Psoas muscle (tissue), 8 donors: Measurements from ENCODE around the gene EFTUD2. TPM values are rescaled to one million over a fixed set of nuclear protein-coding genes. Genes with fewer than 3 reads are reported as not detected.
A peak's percentile ranks its signal among the peaks of the same experiment; 100 is the strongest.

ENCODE experiments used
- ATAC-seq, 4 donors: fragments of 200-7000 bp; cut with Tn5 transposase; one replicate each; pipeline ENCODE4 v1.9.1; 2020; ENCODE audit warnings: moderate library complexity in 3 of 4, mild to moderate bottlenecking in 2 of 4
- DNase-seq, 2 donors: peaks; one replicate each; pipeline ENCODE4 v3.0.0-alpha.2; 2020
- H3K27ac ChIP-seq: fragments of 200-600 bp; one replicate; pipeline ENCODE4 v1.8.0; 2022
- H3K27me3 ChIP-seq, 3 donors: fragments of 200-600 bp in 1 of 3; one replicate each; pipeline versions ENCODE4 v1.6.1 to v1.8.0; 2013 to 2022; ENCODE audit warnings: low read length in 2 of 3, mild to moderate bottlenecking in 2 of 3, moderate library complexity in 1 of 3; ENCODE audit not compliant: insufficient read depth in 3 of 3
- H3K36me3 ChIP-seq, 2 donors: fragments of 200-600 bp in 1 of 2; one replicate each; pipeline versions ENCODE4 v1.6.1 to v1.8.0; 2013 to 2022; ENCODE audit warnings: low read depth in 1 of 2, mild to moderate bottlenecking in 1 of 2, moderate library complexity in 1 of 2; ENCODE audit not compliant: insufficient read depth in 1 of 2
- H3K4me1 ChIP-seq: fragments of 200-600 bp; one replicate; pipeline ENCODE4 v1.8.0; 2022
- H3K4me3 ChIP-seq: fragments of 200-600 bp; one replicate; pipeline ENCODE4 v1.8.0; 2022; ENCODE audit warnings: mild to moderate bottlenecking
- H3K9me3 ChIP-seq: fragments of 200-600 bp; one replicate; pipeline ENCODE4 v1.8.0; 2022
- WGBS, 3 donors: extraction: QIAGEN DNeasy Blood & Tissue Kit; methylation state at CpG; one replicate each; pipeline versions ENCODE4 v1.1.6 to v1.1.7; 2013; 5-methylcytosine and 5-hydroxymethylcytosine counted together
- intact Hi-C, 2 donors: fragments of 100-400 bp; cut with DNase I; formaldehyde crosslinking; loops; one replicate each; pipeline versions ENCODE4 v1.11.0 to v1.14.2; 2022
- polyA plus RNA-seq, 3 donors: library from polyadenylated mRNA; stranded (reverse); fragments of 200-250 nt; gene quantifications; one replicate each; pipeline ENCODE4 v1.2.3, GENCODE V29; 2013
- total RNA-seq, 4 donors: library from RNA; stranded (reverse); fragmentation: NEBNext Ultra II Directional in 2 of 4; extraction: Animal tissue kit (Norgen Biotek cat#: 25700) in 2 of 4; gene quantifications; one replicate each; pipeline versions ENCODE4 v1.2.1 to v1.2.4, GENCODE V29; 2021 to 2023
- TF ChIP-seq, protein P1 (sequence below): fragments of 200-600 bp; IDR thresholded peaks from one replicate; pipeline ENCODE4 v1.8.0; 2022; ENCODE audit warnings: antibody characterized with exemption
- donor health status: healthy with polysubstance abuse.
- donor health status: DM: no; HTN: no; CAD: no; lungs with moderate emphysema.
- donor health status: Bipolar disorder and iron deficiency.
- donor health status: healthy.
- donor health status: DM: yes; HTN: yes; CAD: no.
- donor health status: DM: no; HTN: no; CAD: no.
- donor health status: DM: no; HTN: no; CAD: no.
- donor health status: DM: yes; HTN: yes; CAD: no.

Gene EFTUD2
- total and polyA plus RNA-seq, 7 donors = 46.0 to 114 (median 102) TPM

DNA sequence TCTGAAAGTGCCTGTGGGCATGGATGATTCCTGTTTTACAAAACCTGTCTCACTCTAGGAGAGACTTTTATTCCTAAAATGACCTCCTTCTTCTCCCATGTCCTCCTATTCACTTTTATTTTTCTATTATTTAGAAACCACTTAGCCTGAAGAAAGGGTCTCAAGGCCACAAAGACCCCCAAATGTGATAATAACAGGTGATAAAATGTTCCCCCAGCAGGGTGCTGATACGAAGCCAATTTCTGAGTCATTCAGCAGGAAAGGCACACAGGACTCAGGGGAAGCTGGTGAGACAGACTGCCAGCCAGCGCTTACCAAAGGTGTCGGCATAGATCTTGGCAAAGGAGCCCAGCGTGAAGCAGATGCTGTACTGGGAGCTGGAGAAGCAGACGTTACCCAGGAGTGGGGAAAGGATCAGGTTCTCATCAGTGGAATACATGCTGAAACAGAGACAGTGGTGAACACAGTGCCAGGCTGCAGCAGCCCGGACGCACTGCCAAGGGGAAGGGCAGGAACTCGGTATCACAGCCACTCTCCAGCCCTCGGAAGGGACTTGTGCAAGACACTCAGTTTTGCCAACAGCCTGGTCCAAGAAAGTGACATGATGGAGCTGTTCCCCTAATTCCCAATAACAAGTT is 27.0 kb downstream of the EFTUD2 start:
- intact Hi-C loops = no loop called here
- TF ChIP-seq, protein P1, sequence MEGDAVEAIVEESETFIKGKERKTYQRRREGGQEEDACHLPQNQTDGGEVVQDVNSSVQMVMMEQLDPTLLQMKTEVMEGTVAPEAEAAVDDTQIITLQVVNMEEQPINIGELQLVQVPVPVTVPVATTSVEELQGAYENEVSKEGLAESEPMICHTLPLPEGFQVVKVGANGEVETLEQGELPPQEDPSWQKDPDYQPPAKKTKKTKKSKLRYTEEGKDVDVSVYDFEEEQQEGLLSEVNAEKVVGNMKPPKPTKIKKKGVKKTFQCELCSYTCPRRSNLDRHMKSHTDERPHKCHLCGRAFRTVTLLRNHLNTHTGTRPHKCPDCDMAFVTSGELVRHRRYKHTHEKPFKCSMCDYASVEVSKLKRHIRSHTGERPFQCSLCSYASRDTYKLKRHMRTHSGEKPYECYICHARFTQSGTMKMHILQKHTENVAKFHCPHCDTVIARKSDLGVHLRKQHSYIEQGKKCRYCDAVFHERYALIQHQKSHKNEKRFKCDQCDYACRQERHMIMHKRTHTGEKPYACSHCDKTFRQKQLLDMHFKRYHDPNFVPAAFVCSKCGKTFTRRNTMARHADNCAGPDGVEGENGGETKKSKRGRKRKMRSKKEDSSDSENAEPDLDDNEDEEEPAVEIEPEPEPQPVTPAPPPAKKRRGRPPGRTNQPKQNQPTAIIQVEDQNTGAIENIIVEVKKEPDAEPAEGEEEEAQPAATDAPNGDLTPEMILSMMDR = no peak
- peaks cover 14 to 93% of the 10 kb centered on the region in 2 donors for H3K36me3 ChIP-seq
- DNase-seq (peak; percentile 62 to 87), ATAC-seq (peak; percentile 94 to 97 (median 97))
- H3K4me1 ChIP-seq = peaks cover 20% of the 10 kb centered on the region
- no peaks in the 10 kb centered on the region for H3K27me3 ChIP-seq
- WGBS, 3 donors = 30 to 53% (median 31%) methylated on average over 9 of the region's 9 CpGs
- no peak overlapping the region for H3K4me3 ChIP-seq
- no peaks in the 10 kb centered on the region for H3K9me3 ChIP-seq
- peak overlapping the region; percentile 69 for H3K27ac ChIP-seq

- intact Hi-C loops = no loop called here
- TF ChIP-seq, protein P1 = no peak
These were observed 27.7 kb downstream of the EFTUD2 start for GRCh38 chr17:44871556-44871955.

GRCh38 chr17:44867841-44868240 is 31.4 kb downstream of the EFTUD2 start:
- 83 to 96% (median 87%) methylated on average over 3 of the region's 3 CpGs for WGBS, 3 donors
- no peak overlapping the region for H3K4me3 ChIP-seq
- peaks cover 13% of the 10 kb centered on the region for H3K4me1 ChIP-seq
- H3K27me3 ChIP-seq = no peaks in the 10 kb centered on the region
- intact Hi-C loops = no loop called here
- no peaks in the 10 kb centered on the region for H3K9me3 ChIP-seq
- no peak for DNase-seq
- ATAC-seq = no peak
- H3K36me3 ChIP-seq = peaks cover 19 to 95% of the 10 kb centered on the region in 2 donors
- TF ChIP-seq, protein P1 = no peak
- no peak overlapping the region for H3K27ac ChIP-seq

More at GRCh38 chr17:44871556-44871955, 27.7 kb downstream of the EFTUD2 start:
- Histone ChIP-seq H3K27ac (peak overlapping the region; percentile 69), H3K9me3 (no peaks in the 10 kb centered on the region), H3K4me3 (no peak overlapping the region), H3K27me3 (no peaks in the 10 kb centered on the region), H3K4me1 (peaks cover 20% of the 10 kb centered on the region), H3K36me3 (peaks cover 12 to 95% of the 10 kb centered on the region in 2 donors)
- WGBS, 3 donors = 90 to 96% (median 94%) methylated on average over 12 of the region's 12 CpGs
- DNase-seq (no peak), ATAC-seq (no peak)

DNA sequence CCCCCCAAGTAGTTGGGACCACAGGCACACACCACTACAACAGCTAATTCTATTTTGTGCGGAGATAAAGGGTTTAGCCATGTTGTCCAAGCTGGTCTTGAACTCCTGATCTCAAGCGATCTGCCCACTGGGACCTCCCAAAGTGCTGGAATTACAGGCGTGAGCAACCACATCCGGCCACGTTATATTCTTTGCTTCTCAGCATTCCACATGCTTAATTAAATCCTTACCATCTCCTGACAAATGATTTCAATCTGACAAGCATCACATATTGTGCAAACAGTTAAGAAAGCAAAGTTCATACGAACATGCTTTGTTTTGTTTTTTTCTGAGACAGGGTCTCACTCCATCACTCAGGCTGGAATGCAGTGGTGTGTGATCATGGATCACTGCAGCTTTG is 33.3 kb downstream of the EFTUD2 start:
- TF ChIP-seq, protein P1 = no peak
- H3K27ac ChIP-seq = no peak overlapping the region
- WGBS, 3 donors = 78 to 87% (median 83%) methylated on average over 6 of the region's 6 CpGs
- H3K27me3 ChIP-seq = no peaks in the 10 kb centered on the region
- DNase-seq (no peak), ATAC-seq (no peak)
- H3K36me3 ChIP-seq = peaks cover 22 to 96% of the 10 kb centered on the region in 2 donors
- intact Hi-C loops = loop anchor here (1.0 to 2.0 kb wide), 2 partner anchors 91 kb away; no protein-coding TSS in a partner anchor
- H3K4me3 ChIP-seq = no peak overlapping the region
- H3K4me1 ChIP-seq = no peaks in the 10 kb centered on the region
- H3K9me3 ChIP-seq = no peaks in the 10 kb centered on the region
